ENCODE data around the gene ARL8A.

The ARL8A gene

GRCh38 chr1:202176949-202177927 lies 32.7 kb upstream of the ARL8A start:
- TF ChIP-seq REST (IDR thresholded peaks at IDR 0.05; ENCODE audit: insufficient read depth in 1 of 2, low read depth in 2 of 2, low read length in 2 of 2) (no peak), TAF1 (IDR thresholded peaks at IDR 0.05; ENCODE audit: borderline replicate concordance, insufficient read depth, low read length) (no peak), POLR2AphosphoS5 (IDR thresholded peaks at IDR 0.05; ENCODE audit: low read depth, low read length) (no peak), FOXP2 (optimal IDR thresholded peaks at IDR 0.05; ENCODE audit: borderline replicate concordance, extremely low read depth, extremely low read length, insufficient read depth) (no peak), SIN3A (IDR thresholded peaks at IDR 0.05; ENCODE audit: borderline replicate concordance, insufficient read depth, low read length) (no peak)

- TF ChIP-seq SIN3A (IDR thresholded peaks at IDR 0.05; ENCODE audit: borderline replicate concordance, insufficient read depth, low read length) (no peak), TAF1 (IDR thresholded peaks at IDR 0.05; ENCODE audit: borderline replicate concordance, insufficient read depth, low read length) (no peak), POLR2AphosphoS5 (IDR thresholded peaks at IDR 0.05; ENCODE audit: low read depth, low read length) (no peak), REST (IDR thresholded peaks at IDR 0.05; ENCODE audit: insufficient read depth in 1 of 2, low read depth in 2 of 2, low read length in 2 of 2) (no peak), FOXP2 (optimal IDR thresholded peaks at IDR 0.05; ENCODE audit: borderline replicate concordance, extremely low read depth, extremely low read length, insufficient read depth) (no peak)
Observed at GRCh38 chr1:202173993-202174392, 29.5 kb upstream of the ARL8A start.

DNA sequence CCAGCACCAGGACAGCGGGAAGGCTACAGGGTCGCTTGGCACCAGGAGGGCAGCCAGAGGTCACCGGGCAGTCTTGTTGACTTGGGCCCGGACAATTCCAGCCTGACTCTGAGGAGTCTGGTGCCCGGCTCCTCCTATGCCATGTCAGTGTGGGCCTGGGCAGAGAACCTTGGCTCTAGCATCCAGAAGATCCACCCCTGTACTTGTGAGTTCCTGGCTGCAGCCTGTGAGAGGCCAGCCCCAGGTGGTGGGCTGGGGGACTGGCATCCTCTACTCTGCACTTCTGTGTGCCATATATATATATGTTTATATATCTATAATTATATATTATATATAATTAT lies 27.4 kb upstream of the ARL8A start:
- TF ChIP-seq SIN3A (IDR thresholded peaks at IDR 0.05; ENCODE audit: borderline replicate concordance, insufficient read depth, low read length) (no peak), POLR2AphosphoS5 (IDR thresholded peaks at IDR 0.05; ENCODE audit: low read depth, low read length) (no peak), REST (IDR thresholded peaks at IDR 0.05; ENCODE audit: insufficient read depth in 1 of 2, low read depth in 2 of 2, low read length in 2 of 2) (no peak), FOXP2 (optimal IDR thresholded peaks at IDR 0.05; ENCODE audit: borderline replicate concordance, extremely low read depth, extremely low read length, insufficient read depth) (no peak)

DNA sequence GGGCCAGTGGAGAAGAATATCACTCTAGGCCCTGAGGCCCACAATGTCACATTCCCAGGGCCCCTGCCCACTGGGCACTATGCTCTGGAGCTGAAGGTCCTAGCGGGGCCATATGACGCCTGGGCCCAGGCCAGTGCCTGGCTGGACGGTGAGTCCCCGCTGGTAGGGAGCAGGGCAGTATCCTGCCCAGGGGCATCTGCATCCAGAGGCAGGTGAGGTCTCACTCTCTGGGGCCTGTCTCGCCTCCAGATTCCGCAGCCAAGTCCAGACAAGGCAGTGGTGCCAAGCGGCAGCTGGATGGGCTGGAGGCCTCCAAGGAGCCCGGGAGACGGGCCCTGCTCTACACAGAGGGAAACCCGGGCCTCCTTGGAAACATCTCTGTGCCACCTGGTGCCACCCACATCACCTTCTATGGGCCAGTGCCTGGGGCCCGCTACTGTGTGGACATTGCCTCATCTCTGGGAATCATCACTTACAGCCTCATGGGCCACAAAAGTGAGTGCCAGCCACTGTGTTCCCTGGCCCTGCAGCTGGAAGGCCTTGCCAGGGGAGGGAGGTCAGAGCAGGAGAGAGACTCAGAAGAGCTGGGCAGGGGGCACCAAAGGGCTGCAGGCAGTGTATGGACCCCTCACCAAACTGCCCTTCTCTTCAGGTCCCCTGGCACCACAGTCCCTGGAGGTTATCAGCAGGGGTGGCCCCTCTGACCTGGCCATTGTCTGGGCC lies 26.9 kb upstream of the ARL8A start:
- TF ChIP-seq SIN3A (IDR thresholded peaks at IDR 0.05; ENCODE audit: borderline replicate concordance, insufficient read depth, low read length) (no peak), POLR2AphosphoS5 (IDR thresholded peaks at IDR 0.05; ENCODE audit: low read depth, low read length) (no peak), REST (IDR thresholded peaks at IDR 0.05; ENCODE audit: insufficient read depth in 1 of 2, low read depth in 2 of 2, low read length in 2 of 2) (no peak), TAF1 (IDR thresholded peaks at IDR 0.05; ENCODE audit: borderline replicate concordance, insufficient read depth, low read length) (no peak), FOXP2 (optimal IDR thresholded peaks at IDR 0.05; ENCODE audit: borderline replicate concordance, extremely low read depth, extremely low read length, insufficient read depth) (no peak)

All from PFSK-1 (cell line).